Raji (cell line): ENCODE measurements around the gene CTXN2.

Experiments
- POLR2A ChIP-seq: IDR thresholded peaks from 2 replicates; pipeline ENCODE4 v1.6.1; 2011; ENCODE audit warnings: low read depth, low read length, control low read depth; ENCODE audit not compliant: insufficient read depth

Gene CTXN2

GRCh38 chr15:48191574-48192225 is at the start of gene CTXN2:
Gene CTXN2 (plus strand): TSS chr15:48191665. CDS start chr15:48201301, 9,636 bp downstream.
- no peak for TF ChIP-seq POLR2A

GRCh38 chr15:48143856-48144255 is 47.6 kb upstream of the CTXN2 start:
- TF ChIP-seq POLR2A: no peak

DNA sequence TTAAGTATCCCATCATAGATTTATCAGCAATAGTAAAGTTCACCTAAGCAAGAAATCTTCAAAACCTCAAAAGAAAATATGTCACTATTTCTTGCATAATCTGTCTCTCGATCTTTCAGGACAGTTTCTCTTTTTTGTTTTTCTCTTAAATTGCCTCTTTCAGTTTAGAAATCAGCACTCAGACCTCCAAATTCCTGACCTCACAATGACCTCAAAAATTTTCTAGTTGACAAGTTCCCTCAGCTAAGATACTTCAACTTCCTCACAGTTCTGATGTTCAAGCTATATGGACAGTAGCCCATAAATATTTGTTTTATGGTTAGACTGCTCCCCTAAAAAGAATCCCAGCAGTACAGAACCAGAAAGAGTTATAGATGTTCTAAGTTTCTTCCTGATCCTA is 46.6 kb upstream of the CTXN2 start:
- no peak for TF ChIP-seq POLR2A

DNA sequence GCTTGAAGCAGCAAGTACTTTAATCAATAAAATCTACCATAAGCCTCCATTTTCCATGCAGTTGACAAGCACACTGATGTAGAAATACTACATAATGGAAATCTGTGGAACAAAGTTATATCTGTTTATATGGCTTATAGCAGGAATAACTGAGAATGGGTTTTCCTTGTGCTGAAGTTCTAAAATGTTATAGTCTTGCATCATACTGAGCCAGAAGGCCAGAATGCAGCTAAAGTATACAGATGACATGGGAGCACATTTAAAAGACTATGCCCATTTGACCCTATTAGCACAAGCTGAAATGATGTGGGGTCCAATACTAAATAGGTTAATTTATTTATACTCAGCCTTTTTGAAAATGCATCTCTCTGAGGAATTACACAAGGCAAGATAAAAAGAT is 45.5 kb upstream of the CTXN2 start:
- no peak for TF ChIP-seq POLR2A

DNA sequence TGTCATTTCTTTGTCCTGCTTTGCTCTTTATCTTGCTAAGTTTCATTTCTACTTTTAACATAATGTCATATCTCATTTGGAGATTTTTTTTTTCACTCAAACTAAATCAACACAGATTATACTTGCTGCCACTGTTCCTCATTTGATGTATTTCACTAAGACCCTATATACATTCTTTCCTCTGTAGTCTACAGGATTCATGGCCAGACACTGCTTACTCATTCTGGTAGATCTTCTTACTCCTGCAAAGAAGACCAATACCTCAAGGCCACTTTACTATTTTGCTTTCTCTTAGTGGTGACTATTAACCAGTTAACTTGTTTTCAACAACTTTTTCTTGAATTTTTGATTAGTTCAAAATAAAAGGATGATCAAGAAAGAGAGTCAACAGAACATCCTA is 44.1 kb upstream of the CTXN2 start:
- TF ChIP-seq POLR2A: no peak

GRCh38 chr15:48149858-48150257 is 41.6 kb upstream of the CTXN2 start:
- no peak for TF ChIP-seq POLR2A

DNA sequence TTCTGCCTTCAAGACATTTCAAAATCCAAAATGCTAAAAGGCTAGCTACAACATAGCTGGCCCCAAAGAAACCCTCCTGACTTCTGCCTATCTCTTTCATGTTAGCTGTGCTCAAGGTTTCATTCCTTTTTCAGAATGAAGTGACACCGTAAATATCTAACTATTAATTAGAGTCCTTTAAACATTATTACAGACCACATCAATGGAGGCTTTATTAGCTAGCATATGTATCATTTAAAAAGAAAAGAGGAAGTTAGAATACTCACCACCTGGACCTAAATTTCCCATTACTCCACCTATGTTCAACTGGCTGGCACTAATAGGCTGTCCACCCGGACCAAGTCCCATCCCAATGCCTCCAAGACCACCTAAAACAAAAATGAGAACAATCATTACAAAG is 37.9 kb upstream of the CTXN2 start:
- TF ChIP-seq POLR2A: no peak

- no peak for TF ChIP-seq POLR2A
Measured at GRCh38 chr15:48168616-48169015, 22.8 kb upstream of the CTXN2 start.

DNA sequence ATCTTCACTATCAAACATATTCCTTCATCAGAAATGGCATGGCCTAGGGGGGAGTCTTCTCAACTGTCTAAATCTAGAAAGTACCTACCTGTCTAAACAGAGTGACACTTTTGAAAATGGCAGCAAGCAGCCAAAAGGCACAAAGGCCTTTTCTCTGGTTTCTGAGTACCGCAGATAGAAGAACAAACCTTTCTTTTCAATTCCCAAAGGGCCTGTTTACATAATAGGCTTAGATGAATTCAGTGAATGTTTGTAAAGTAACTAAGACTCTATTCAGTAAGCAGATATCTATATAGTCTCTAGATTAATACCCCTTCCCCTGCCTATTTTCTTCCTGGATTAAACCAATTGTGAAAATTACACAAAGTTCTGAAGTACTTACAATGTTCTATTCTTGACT is 20.5 kb upstream of the CTXN2 start:
- no peak for TF ChIP-seq POLR2A

DNA sequence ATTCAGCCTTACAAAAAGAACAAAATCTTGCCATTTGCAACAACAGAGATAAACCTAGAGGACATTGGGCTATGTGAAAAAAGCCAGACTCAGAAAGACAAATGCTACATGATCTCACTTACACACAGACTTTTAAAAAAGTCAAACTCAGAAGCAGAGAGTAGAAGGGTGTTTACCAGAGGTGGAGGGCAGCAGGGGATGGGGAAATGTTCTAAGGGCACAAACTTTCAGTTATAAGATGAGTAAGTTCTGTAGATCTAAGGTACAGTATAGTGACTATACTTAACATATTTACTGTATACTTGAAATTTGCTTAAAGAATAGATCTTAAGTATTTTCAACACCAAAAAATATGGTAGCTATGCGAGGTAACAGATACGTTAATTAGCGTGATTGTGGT is 16.3 kb upstream of the CTXN2 start:
- no peak for TF ChIP-seq POLR2A

GRCh38 chr15:48176112-48176511 is 15.4 kb upstream of the CTXN2 start:
- no peak for TF ChIP-seq POLR2A

GRCh38 chr15:48176957-48177356 is 14.5 kb upstream of the CTXN2 start:
- no peak for TF ChIP-seq POLR2A

DNA sequence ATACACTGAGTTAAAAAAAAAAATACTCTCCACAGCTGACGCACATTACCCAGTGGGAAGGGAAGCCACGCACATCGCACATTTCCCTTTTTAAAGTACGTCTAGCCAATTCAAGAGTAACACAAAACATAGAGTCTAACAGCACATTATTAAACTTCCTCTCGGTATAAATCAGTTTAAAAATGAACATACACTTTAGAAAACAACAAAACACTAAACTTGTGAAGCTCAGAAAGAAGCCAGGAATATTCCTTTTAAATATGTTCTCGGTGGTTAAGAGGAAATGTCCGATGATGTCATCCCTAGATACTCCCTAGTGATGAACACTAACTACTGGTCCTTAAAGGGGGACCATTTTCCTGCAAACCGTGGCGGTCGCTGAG is 14.1 kb upstream of the CTXN2 start:
- no peak for TF ChIP-seq POLR2A

DNA sequence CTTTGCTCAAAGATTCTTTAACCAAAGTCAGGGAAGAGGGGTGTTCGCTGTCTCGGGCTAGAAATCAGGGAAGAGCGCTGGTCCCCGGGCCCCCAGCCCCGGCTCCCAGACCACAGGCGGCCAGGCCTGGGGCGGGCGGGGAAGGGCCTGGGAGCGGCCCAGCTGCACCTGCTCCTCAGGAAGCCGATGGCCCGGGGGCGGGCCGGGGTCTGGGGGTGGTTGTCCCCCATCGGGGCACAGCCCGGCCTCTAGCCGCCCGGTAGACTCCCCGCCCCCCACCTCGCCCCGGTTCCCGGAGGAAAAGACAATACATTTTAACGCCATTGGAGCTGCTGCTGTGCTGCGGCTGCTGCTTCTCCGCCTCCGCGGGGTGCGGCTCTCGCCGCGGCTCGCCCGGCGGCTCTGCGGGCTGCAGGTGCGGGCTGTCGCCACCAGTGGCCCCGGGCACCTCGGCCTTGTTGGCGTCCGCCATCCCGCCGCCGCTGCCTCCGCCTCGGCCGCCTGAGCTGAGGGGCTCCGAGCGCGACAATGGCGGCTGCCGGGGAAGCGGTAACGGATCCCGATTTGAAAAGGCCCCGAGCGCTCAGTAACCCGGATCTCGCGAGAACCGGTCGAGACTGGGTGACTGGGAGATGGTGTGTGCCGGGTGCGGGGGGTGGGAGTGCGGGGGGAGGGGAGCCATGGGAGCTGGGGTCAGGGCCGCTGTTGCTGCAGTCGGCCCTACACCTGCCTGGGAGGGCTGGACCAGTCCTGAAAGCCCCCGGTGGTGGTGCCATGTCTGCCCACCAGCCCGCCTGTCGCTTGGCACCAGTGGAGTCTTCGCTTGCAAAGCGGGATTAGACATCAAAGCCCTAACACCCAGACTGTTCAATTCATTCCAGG is 13.5 kb upstream of the CTXN2 start, which contains the start of gene MYEF2:
TSS of gene MYEF2 (minus strand) at position 530 of the 882 bp plus-strand sequence. CDS start at position 472, 58 bp downstream.
- TF ChIP-seq POLR2A: no peak

DNA sequence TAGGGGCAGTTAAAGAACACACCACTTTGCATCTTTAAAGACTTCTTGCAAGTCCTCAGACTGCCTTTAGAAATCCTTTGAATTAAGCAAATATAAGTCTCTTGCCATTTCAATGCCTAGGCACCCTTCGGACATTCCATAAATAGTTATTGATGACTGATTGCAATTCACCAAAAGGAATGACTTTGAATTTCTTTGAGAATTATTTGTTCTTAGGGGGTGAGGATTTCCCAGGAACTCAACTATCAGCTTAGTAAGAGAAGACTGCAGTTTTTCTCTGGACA is 12.9 kb upstream of the CTXN2 start:
- no peak for TF ChIP-seq POLR2A

GRCh38 chr15:48182749-48183148 is 8.7 kb upstream of the CTXN2 start:
- no peak for TF ChIP-seq POLR2A
